ENCODE results near the gene HOXC13. TPM values are rescaled to one million over a fixed set of nuclear protein-coding genes. Genes with fewer than 3 reads are reported as not detected.

The HOXC13 gene
- total RNA-seq, 4 donors from 2014 or later, result not detected

GRCh38 chr12:53960187-53961024 lies 21.8 kb downstream of the HOXC13 start:
- no peak for DNase-seq
- TF ChIP-seq POLR2A (IDR thresholded peaks at IDR 0.05), result no peak
- TF ChIP-seq CTCF (IDR thresholded peaks at IDR 0.05), result no peak

DNA sequence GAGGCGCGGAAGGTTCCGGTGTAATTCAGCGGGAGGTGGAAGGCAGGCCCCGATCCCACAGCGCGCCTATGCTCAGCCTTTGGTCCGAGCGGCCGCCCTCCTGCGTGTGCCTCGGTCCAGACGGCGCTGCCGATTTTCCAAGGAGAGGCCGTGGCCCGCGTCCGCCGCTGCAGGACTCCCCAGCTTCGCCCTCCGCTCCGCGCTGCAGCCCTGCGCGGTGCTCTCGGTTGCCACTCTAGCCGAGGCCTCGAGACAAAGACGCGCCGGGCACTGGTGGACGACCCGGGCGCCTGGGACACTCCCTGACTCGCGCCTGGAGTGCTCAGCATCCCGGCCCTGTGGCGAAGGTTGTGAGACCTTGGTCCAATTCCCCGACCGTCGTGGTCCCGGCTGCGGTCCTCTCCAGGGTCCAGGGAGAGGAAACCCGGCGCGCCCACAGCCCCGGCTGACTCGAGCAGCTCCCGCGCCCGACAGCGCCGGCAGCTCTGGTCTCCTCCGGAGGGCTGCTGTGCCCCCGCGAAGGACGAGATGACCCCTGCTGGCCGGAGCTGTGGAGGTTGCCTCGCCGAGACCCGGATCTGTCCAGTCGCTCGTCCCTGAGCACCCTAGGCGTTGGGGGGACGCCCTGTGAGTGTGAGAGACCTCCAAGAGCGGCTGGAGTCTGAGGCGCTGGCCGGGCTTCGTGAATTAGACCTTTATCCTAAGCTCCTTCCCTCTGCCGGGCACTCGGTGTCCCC lies 22.6 kb downstream of the HOXC13 start:
- no peak overlapping the region for H3K4me3 ChIP-seq (replicated peaks in 1 of 3)
- no peaks in the 10 kb centered on the region for H3K9me3 ChIP-seq
- peaks cover 87% of the 10 kb centered on the region for H3K27me3 ChIP-seq
- TF ChIP-seq POLR2A (IDR thresholded peaks at IDR 0.05) (no peak), CTCF (IDR thresholded peaks at IDR 0.05) (no peak)
- intact Hi-C loops (cut with DNase I), result no loop called here
- DNase-seq, result no peak
- no peak overlapping the region for H3K27ac ChIP-seq
- no peaks in the 10 kb centered on the region for H3K36me3 ChIP-seq
- WGBS, 2 donors, result 4% methylated on average over 23 of the region's 72 CpGs; no CpG with 5 or more reads in 1 of the 2 donors
- H3K4me1 ChIP-seq, result peaks cover 0 to 14% of the 10 kb centered on the region in 2 donors

More at GRCh38 chr12:53960187-53961024, 21.8 kb downstream of the HOXC13 start:
- Histone ChIP-seq H3K9me3 (no peaks in the 10 kb centered on the region), H3K27ac (no peak overlapping the region), H3K4me3 (replicated peaks in 1 of 3) (no peak overlapping the region), H3K27me3 (peaks cover 85% of the 10 kb centered on the region), H3K4me1 (peaks cover 0 to 14% of the 10 kb centered on the region in 2 donors), H3K36me3 (no peaks in the 10 kb centered on the region)
- 11 to 20% methylated on average over 23 to 26 of the region's 39 CpGs for WGBS, 2 donors
- intact Hi-C loops (cut with DNase I), result no loop called here

- DNase-seq, result no peak
- 24 to 32% methylated on average over 7 of the region's 7 CpGs for WGBS, 2 donors
- Histone ChIP-seq H3K4me3 (replicated peaks in 1 of 3) (no peak overlapping the region), H3K36me3 (no peaks in the 10 kb centered on the region), H3K27me3 (peaks cover 78% of the 10 kb centered on the region), H3K4me1 (peaks cover 0 to 18% of the 10 kb centered on the region in 2 donors), H3K27ac (no peak overlapping the region), H3K9me3 (no peaks in the 10 kb centered on the region)
- intact Hi-C loops (cut with DNase I), result no loop called here
- TF ChIP-seq POLR2A (IDR thresholded peaks at IDR 0.05) (no peak), CTCF (IDR thresholded peaks at IDR 0.05) (no peak)
Measured at GRCh38 chr12:53963005-53963404, 24.4 kb downstream of the HOXC13 start.

DNA sequence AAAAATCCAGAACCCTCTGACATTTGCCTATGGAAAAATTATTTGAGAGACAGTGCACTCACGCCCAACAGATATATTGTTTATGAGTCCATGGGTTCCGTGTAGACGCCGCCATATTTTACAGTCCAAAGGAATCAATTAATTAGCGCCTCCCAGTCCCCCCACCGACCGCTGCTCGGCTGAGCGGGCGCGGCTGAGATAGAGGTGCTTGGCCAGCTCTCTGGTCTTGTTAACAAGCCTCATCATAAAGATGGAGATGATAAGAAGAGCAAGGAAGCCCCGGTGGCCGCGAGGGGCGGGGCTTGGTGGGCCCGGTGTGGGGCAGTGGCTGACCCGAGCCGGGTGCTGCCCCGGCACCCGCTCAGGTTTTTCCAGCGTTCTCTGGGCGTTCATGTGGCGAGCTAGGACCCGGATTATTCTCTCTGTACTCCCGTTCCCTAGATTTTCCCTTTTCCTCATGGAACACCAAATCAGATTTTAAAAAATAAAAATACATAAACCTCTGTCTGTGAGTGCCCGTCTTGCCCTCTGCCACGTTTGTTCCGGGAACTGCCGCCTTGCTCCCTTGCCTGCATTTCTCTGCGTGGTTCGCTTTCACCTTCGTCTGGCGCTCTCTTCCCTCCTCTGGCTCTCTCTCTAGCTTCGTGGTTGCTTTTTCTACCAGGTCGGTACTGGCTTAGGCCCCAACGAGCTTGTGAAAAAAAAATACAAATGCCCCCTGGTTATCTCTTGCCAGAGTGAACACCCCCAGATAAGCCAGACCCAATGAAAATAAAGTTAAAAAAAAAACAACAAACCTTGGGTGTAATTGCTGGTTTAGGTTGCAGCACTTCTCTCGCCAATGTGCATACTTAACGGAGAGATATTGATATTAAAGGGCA lies 25.0 kb downstream of the HOXC13 start:
- no peak overlapping the region for H3K4me3 ChIP-seq (replicated peaks in 1 of 3)
- H3K9me3 ChIP-seq, result no peaks in the 10 kb centered on the region
- no peaks in the 10 kb centered on the region for H3K36me3 ChIP-seq
- no peak overlapping the region for H3K27ac ChIP-seq
- H3K27me3 ChIP-seq, result peaks cover 83% of the 10 kb centered on the region
- TF ChIP-seq CTCF (IDR thresholded peaks at IDR 0.05) (no peak), POLR2A (IDR thresholded peaks at IDR 0.05) (no peak)
- no peak for DNase-seq
- intact Hi-C loops (cut with DNase I), result no loop called here
- H3K4me1 ChIP-seq, result peaks cover 0 to 18% of the 10 kb centered on the region in 2 donors
- WGBS, 2 donors, result 8 to 12% methylated on average over 38 of the region's 38 CpGs
